GM12865 (cell line): ENCODE data around the gene SFT2D1.

ENCODE experiments used
- DNase-seq: peaks from one replicate; pipeline ENCODE4 v3.0.0; 2010; ENCODE audit warnings: low read depth
- H3K4me3 ChIP-seq: 2 replicates; pipeline ENCODE4 v1.5.1; 2011; ENCODE audit warnings: mild to moderate bottlenecking, low read depth, low read length, control low read depth
- TF ChIP-seq, protein P1 (sequence below): IDR thresholded peaks from 2 replicates; pipeline ENCODE4 v1.5.1; 2011; ENCODE audit warnings: low read length, control low read depth, low read depth, inconsistent platforms; ENCODE audit not compliant: insufficient read depth; ENCODE audit errors: missing control alignments

SFT2D1 gene

DNA sequence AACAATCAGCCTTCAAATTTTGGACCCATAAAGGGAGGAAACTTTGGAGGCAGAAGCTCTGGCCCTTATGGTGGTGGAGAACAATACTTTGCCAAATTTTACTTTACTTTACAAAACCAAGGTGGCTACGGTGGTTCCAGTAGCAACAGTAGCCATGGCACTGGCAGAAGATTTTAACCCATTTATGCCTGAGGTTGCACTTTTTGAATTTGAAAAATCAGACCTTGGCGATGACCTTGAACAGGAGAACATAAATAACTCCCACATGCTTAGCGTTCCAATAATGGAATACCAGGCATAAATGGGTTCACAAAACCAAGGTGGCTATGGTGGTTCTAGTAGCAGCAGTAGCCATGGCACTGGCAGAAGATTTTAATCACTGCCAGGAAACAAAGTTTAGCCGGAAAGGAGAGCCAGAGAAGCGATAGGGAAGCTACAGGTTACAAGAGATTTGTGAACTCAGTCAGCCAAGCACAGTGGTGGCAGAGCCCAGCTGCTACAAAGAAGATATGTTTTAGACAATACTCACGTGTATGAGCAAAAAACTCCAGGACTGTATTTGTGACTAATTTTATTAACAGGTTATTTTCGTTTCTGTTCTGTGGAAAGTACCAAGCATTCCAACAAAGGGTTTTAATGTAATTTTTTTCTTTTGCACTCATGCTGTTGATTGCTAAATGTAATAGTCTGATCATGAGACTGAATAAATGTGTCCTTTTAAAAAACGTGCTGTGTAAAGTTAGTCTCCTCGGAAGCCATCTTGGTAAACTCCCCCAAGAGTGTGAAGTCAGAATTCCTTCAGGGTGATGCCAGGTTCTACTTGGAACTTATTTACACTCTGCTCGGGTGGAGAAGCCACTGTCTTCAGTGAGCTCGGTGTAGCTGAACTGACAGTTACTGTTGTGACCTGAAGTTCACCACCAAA, 6.7 kb downstream of the SFT2D1 start:
- TF ChIP-seq, protein P1, sequence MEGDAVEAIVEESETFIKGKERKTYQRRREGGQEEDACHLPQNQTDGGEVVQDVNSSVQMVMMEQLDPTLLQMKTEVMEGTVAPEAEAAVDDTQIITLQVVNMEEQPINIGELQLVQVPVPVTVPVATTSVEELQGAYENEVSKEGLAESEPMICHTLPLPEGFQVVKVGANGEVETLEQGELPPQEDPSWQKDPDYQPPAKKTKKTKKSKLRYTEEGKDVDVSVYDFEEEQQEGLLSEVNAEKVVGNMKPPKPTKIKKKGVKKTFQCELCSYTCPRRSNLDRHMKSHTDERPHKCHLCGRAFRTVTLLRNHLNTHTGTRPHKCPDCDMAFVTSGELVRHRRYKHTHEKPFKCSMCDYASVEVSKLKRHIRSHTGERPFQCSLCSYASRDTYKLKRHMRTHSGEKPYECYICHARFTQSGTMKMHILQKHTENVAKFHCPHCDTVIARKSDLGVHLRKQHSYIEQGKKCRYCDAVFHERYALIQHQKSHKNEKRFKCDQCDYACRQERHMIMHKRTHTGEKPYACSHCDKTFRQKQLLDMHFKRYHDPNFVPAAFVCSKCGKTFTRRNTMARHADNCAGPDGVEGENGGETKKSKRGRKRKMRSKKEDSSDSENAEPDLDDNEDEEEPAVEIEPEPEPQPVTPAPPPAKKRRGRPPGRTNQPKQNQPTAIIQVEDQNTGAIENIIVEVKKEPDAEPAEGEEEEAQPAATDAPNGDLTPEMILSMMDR: no peak
- peak; percentile 84 for DNase-seq
- peak overlapping the region; percentile 7 for H3K4me3 ChIP-seq

DNA sequence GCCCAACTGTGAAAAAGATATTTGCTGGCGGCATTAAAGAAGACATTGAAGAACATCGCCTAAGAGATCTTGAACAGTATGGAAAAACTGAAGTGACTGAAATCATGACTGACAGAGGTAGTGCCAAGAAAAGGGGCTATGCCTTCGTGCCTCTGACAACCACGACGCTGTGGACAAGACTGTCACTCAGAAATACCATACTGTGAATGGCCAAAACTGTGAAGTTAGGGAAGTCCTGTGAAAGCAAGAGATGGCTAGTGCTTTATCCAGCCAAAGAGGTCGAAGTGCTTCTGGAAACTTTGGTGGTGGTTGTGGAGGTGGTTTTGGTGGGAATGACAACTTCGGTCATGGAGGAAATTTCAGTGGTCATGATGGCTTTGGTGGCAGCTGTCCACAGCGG, 7.5 kb downstream of the SFT2D1 start:
- no peak overlapping the region for H3K4me3 ChIP-seq
- DNase-seq: no peak
- TF ChIP-seq, protein P1: no peak

DNA sequence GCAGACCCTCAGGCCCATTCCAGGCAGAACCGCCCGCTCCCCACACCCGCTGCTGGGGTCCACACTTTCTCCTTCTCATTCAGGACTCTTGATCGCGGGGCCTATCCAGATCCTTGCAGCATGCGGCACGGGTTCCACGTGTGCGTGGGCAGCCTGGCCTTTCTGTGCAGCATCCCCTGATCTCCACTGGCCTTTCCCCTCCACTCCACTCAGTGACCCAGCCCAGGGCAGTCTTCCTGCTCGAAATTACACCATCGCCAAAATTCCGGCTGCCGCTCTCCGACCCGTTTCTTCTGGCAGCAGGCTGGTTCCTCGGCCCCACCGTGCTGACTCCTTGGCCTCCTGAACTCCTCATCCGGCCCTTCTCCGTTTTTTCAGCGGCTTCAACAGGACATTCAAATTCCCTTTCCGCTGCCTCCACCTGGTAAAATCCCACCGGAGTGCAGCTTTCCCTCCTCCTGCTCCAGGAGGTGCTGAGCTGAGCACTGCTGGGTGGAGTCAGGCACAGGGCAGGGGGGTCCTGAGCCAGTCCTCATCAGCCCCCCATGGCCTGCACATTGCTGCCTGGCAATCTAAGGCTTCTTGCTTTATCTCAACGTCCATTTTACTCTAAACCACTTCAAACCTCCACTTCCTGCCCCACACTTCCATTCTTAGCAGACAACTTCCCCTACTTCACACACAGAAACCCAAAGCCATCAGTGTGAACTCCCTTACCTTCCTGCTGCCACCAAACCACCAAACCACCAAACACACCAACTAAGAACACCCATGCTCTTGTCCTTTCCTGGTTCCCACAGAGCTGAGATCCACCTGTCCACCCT, 9.0 kb downstream of the SFT2D1 start:
- H3K4me3 ChIP-seq: peak overlapping the region; percentile 40
- TF ChIP-seq, protein P1: no peak
- peak; percentile 89 for DNase-seq

DNA sequence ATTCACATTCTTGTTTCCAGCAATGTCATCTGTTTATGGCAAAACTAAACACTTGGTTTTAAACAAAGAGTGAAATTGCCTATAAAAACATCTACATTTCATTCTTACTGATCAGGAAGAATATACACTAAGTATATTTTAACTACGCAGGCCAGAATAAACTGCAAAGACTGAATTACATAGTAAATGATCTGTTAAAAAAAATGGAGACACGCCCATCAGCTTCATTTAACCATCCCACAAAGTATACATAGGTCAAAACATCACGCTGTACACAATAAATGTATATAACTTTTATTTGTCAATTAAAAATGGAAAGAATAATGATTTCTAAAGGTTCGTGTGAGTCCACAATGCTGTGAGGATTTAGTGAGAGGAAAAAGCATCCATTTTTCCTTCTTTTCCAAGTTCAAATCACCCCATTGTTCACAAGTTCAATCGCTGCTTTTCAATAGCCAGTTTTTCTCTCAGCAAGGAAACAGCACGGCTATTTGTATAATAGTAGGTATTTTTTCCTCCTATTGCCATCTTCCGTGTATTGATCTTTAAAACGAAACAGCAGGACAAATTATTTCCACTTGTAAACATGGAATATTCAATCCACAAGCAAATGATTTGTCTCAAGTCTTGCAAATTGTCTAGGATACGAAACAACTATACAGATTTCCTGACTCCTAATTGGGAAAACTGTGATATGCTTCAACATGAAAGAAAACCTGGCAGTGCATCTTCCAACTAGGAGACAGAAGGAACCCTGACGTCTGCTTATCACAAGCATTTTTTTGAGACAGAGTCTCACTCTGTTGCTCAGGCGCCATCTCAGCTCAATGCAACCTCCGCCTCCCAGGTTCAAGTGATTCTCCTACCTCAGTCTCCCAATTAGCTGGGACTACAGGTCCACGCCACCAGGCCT, 10.6 kb downstream of the SFT2D1 start:
- TF ChIP-seq, protein P1: no peak
- DNase-seq: no peak
- peak overlapping the region; percentile 3; the same call in 1 of the 2 replicates for H3K4me3 ChIP-seq

DNA sequence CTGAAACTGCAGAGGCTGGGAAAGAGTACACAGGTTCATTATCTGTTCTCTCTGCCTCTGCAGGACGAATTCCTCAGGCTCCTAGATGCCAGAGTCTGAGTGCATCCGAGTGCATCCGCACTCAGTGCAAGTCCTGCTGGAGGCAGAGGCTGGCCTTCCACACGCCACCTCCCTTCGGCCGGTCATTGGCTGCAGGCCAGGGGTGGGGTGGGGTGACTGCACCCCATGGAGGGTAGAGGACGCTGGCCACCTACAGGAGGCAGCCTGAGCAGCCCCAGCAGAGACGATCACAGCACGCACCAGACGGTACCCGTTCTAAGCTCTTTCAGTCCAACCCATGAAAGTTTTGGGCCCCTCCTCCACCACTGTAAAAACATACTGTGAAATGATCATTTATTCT, 11.7 kb downstream of the SFT2D1 start:
- no peak for DNase-seq
- no peak overlapping the region for H3K4me3 ChIP-seq
- TF ChIP-seq, protein P1: no peak

DNA sequence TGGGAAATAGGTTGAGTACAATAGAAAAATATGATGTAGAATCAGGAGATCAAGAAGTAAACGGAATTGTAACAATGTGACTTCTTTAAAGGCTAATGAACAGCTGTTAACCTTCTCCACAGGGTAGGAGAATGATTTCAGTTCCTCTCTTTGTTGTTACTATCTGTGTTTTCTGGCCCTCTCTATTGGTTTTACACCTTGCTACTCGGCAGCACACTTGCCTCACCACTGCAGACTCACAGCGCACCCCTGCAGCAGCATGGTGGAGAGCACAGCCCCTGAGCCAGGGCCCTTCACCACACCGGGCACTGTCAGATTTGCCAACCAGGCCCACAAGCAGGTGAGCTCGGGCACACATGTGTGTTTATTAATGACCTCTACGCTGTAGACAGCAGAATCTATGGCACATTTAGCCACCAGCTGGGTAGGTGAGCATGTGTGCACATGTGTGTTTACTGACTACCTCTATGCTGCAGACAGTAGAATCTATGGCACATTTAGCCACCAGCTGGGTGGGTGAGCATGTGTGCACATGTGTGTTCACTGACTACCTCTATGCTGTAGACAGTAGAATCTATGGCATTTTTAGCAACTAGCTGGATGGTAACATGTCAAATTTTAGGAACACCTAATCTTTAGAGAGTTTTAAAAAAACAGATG, 16.8 kb downstream of the SFT2D1 start:
- TF ChIP-seq, protein P1: no peak
- DNase-seq: peak; percentile 42
- no peak overlapping the region for H3K4me3 ChIP-seq
